Measurements from ENCODE around the gene RAP1GAP2. TPM values are rescaled to one million over a fixed set of nuclear protein-coding genes. Genes with fewer than 3 reads are reported as not detected.

The RAP1GAP2 gene
- total and polyA plus RNA-seq, 2 of the 8 experiments (the other 6 are each of a cell fraction or from before 2014, with no cell fraction given) = 24.0 to 63.8 TPM

GRCh38 chr17:2996810-2997670 lies 200.8 kb downstream of the RAP1GAP2 start:
- Histone ChIP-seq H3K79me2 (ENCODE audit: control insufficient read depth in 1 of 2, insufficient read depth in 2 of 2, low read length in 2 of 2) (no peaks in the 10 kb centered on the region), H3K27me3 (replicated peaks in 1 of 4; ENCODE audit: control insufficient read depth in 3 of 4, extremely low read depth in 1 of 4, insufficient read depth in 3 of 4, low read length in 3 of 4) (no peaks in the 10 kb centered on the region), H4K5ac (ENCODE audit: insufficient read length, low read depth, low read length) (no peak overlapping the region), H3K4me2 (ENCODE audit: insufficient read depth in 1 of 2, low read depth in 2 of 2, low read length in 2 of 2) (no peak overlapping the region), H2AK5ac (ENCODE audit: low read depth, low read length) (no peak overlapping the region), H3K4ac (replicated peaks; ENCODE audit: insufficient read length, low read depth, low read length) (no peak overlapping the region), H2AFZ (ENCODE audit: low read length) (no peak overlapping the region), H3K79me1 (ENCODE audit: low read depth, low read length) (no peaks in the 10 kb centered on the region), H3K4me3 (ENCODE audit: extremely low read depth in 1 of 4, insufficient read depth in 2 of 4, low read depth in 3 of 4, low read length in 4 of 4) (no peak overlapping the region), H3K4me1 (replicated peaks in 1 of 4; ENCODE audit: control insufficient read depth in 3 of 4, insufficient read depth in 4 of 4, low read length in 3 of 4) (no peaks in the 10 kb centered on the region), H2BK12ac (ENCODE audit: low read depth, low read length) (no peak overlapping the region), H3K14ac (ENCODE audit: insufficient read length) (no peak overlapping the region), H3K23ac (ENCODE audit: insufficient read length) (no peak overlapping the region), H4K91ac (replicated peaks; ENCODE audit: insufficient read length, low read length) (no peak overlapping the region), H3K18ac (ENCODE audit: extremely low read depth, low read length) (no peak overlapping the region), H3K27ac (ENCODE audit: low read depth, low read length) (no peak overlapping the region), H3K23me2 (ENCODE audit: low read depth, low read length) (no peaks in the 10 kb centered on the region), H3K9ac (replicated peaks in 1 of 4; ENCODE audit: extremely low read depth in 1 of 4, low read depth in 3 of 4, low read length in 3 of 4) (no peak overlapping the region), H3K56ac (replicated peaks; ENCODE audit: insufficient read length, low read depth, low read length) (no peak overlapping the region), H3K36me3 (ENCODE audit: control insufficient read depth in 2 of 4, insufficient read depth in 4 of 4, low read length in 3 of 4) (peaks cover 2 to 27% (median 5%) of the 10 kb centered on the region in 4 experiments; a peak in 5 of 8 replicates), H3K9me3 (ENCODE audit: insufficient read depth in 2 of 2, low read depth in 1 of 2, low read length in 1 of 2) (no peaks in the 10 kb centered on the region), H4K8ac (ENCODE audit: extremely low read depth, insufficient read depth, low read length) (no peak overlapping the region), H2BK120ac (replicated peaks; ENCODE audit: low read depth, low read length) (no peak overlapping the region), H4K20me1 (replicated peaks in 1 of 2; ENCODE audit: control insufficient read depth in 1 of 2, insufficient read depth in 2 of 2, low read length in 2 of 2) (peaks cover 0 to 5% of the 10 kb centered on the region in 2 experiments), H2BK15ac (ENCODE audit: low read length) (no peak overlapping the region), H2BK20ac (ENCODE audit: low read length) (no peak overlapping the region), H2BK5ac (ENCODE audit: low read depth, low read length) (no peak overlapping the region)
- no peak for DNase-seq (ENCODE audit: low read depth in 1 of 2, low spot score in 2 of 2)
- ChIA-PET POLR2A (ENCODE audit: partially characterized antibody) (no interaction called here), CTCF (ENCODE audit: partially characterized antibody) (interaction anchor here (1.0 to 1.6 kb wide), 2 partner anchors 16 to 46 kb away, joined by 3 read pairs; no protein-coding TSS in a partner anchor)
- 91% methylated on average over 11 of the region's 11 CpGs; no CpG with 5 or more reads in 1 of the 2 experiments for WGBS, 2 experiments (ENCODE audit: extremely low coverage in 1 of 2, insufficient coverage in 1 of 2, insufficient read length in 1 of 2, insufficient replicate concordance in 2 of 2, low coverage in 1 of 2, low lambda C conversion rate in 2 of 2, missing lambda C conversion rate in 1 of 2)
- FAIRE-seq = no peak
- TF ChIP-seq EZH2 (IDR thresholded peaks at IDR 0.05; ENCODE audit: low read depth, low read length, severe bottlenecking) = no peak
- no peak for TF ChIP-seq GTF2F1 (IDR thresholded peaks at IDR 0.05; ENCODE audit: borderline replicate concordance, low read depth, low read length)
- no peak for TF ChIP-seq ASH2L (IDR thresholded peaks at IDR 0.05; ENCODE audit: low read length)
- no peak for TF ChIP-seq MAFK (IDR thresholded peaks at IDR 0.05; ENCODE audit: low read depth, low read length)
- no peak for TF ChIP-seq POLR2A (IDR thresholded peaks at IDR 0.05; ENCODE audit: control extremely low read depth in 1 of 2, low read depth in 2 of 2, low read length in 2 of 2)
- no peak for TF ChIP-seq CTBP2 (IDR thresholded peaks at IDR 0.05; ENCODE audit: borderline replicate concordance, insufficient read depth, insufficient read length, low read length)
- TF ChIP-seq SRF (IDR thresholded peaks at IDR 0.05; ENCODE audit: low read depth, low read length) = no peak
- no peak for TF ChIP-seq SP2 (IDR thresholded peaks at IDR 0.05; ENCODE audit: low read length)
- TF ChIP-seq ZNF274 (IDR thresholded peaks at IDR 0.05; ENCODE audit: borderline replicate concordance, extremely low read depth, low read length) = no peak
- TF ChIP-seq RNF2 (IDR thresholded peaks at IDR 0.05; ENCODE audit: borderline replicate concordance, low read depth, low read length, missing control alignments, poor library complexity, severe bottlenecking) = no peak
- no peak for TF ChIP-seq YY1 (IDR thresholded peaks at IDR 0.05; ENCODE audit: low read depth, low read length)
- no peak for TF ChIP-seq CHD1 (IDR thresholded peaks at IDR 0.05; ENCODE audit: low read depth, low read length)
- TF ChIP-seq GABPA (IDR thresholded peaks at IDR 0.05; ENCODE audit: borderline replicate concordance, insufficient read depth, low read length) = no peak
